ENCODE data around the gene YIF1A.
"Not testable (repeated sequence)": the region's sequence is repeated elsewhere in the genome, so short reads cannot be mapped to it uniquely, and the experiment has no call there.

YIF1A gene

DNA sequence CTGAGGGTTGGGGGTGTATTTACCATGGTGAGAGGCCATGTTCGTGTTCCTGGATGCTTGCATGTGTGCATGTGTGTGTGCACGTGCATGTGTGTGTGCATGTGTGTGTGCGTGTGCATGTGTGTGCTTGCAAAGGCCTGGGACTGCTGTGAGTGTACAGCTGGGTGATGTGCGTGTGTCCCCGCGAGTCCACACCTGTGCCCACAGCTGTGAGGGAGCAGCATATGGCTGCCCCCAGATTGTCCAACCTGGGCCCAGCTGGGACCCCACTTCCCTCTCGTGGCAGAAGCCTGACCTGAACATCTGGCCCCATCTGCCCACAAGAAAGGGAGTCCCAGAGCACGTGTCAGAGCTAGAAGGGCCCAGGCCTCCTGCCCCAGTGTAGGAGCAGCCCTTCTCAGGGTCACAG is 36.3 kb upstream of the YIF1A start:
- no peak for DNase-seq

DNA sequence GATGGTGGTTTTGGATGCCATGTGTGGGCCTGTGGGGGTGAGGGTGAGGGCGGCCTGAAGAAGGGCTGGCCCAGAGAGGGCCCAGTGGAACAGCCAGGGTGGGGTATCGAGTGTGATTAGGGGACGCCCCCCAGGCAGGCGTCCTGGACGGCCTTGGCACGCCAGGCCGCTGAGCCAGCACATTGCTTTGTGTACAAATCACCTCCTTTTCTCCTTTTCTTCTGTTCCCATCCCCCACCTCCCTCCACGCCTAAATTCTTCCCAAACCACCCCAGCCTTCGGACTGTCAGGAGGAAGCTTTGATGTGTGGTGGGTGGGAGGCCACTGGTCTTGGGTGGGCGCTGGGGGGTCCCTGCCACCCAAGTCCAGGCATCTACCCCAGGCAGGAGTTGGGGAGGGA is 35.7 kb upstream of the YIF1A start:
- DNase-seq, result no peak

DNA sequence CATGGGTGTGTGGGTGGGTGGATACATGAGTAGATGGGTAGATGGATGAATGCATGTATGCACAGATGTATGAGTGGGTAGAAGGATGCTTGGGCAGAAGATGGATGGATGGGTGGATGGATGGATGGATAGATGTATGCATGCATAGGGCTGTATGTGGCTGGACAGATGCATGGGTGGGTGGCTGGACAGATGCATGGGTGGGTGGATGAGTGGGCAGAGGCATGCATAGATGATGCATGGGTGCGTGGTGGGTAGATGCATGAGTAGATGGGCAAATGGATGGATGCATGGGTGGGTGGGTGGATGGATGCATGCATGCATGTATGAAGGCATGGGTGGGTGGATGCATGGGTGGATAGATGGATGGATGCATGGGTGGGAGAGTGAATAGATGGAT is 34.7 kb upstream of the YIF1A start:
- DNase-seq, result no peak

DNA sequence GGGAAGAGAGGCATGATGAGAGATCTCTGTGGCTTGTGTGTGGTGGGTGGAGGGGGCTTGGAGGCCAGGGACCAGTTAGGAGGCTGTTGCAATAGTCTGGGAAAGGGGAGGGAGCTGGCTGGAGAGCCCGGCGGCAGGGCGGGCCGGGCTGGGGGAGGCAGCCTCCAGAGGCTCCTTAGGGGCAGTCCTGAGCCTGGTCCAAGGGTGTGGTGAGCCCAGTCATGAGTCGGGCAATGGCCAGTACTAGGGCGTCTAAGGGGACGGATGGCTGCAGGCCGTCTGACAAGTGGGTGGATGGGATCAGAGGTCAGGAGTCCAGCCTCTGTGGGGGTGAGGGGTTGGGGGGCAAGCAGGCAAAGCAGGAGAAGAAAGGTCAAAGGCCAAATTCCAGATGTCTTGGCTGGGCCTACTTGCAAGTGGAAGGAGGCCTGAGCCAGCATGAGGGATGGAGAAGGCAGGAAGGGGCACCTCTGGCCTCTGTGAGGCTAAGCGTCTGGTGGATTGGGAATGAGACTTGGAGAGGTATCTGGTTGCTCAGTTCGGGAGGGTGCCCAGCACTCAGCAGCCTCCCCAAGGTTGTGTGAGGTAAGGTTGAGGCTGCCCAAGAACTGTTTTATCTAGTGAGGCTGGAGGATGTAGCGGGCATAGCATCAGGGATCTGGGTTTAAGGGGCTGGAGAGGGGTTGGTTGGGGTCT is 33.9 kb upstream of the YIF1A start:
- DNase-seq, result no peak

DNA sequence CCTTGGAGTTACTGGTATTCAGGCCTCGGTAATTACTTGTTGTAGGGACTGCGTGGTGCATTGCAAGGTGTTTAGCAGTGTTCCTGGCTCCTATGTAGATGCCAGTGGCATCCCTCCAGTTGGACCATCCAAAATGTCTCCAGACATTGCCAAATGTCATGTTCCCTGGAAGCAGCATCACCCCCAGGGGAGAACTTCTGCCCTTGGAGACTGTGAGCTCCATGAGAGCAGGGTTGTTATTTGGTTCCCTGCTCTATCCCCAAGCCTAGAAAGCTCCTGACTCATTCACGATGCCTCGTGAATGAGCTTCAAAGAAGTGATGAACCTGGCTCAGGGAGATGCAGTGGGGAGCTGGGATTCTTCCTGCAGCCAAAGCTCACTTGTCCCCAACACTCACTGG is 32.7 kb upstream of the YIF1A start:
- no peak for DNase-seq

DNA sequence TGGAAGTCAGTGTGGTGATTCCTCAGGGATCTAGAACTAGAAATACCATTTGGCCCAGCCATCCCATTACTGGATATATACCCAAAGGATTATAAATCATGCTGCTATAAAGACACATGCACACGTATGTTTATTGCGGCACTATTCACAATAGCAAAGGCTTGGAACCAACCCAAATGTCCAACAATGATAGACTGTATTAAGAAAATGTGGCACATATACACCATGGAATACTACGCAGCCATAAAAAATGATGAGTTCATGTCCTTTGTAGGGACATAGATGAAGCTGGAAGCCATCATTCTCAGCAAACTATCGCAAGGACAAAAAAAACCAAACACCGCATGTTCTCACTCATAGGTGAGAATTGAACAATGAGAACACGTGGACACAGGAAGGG is 31.8 kb upstream of the YIF1A start:
- DNase-seq, result not testable (repeated sequence)

DNA sequence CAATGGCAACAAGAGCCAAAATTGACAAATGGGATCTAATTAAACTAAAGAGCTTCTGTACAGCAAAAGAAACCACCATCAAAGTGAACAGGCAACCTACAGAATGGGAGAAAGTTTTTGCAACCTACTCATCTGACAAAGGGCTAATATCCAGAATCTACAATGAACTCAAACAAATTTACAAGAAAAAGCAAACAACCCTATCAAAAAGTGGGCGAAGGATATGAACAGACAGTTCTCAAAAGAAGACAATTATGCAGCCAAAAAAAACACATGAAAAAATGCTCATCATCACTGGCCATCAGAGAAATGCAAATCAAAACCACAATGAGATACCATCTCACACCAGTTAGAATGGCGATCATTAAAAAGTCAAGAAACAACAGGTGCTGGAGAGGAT is 31.3 kb upstream of the YIF1A start:
- DNase-seq, result not testable (repeated sequence)

DNA sequence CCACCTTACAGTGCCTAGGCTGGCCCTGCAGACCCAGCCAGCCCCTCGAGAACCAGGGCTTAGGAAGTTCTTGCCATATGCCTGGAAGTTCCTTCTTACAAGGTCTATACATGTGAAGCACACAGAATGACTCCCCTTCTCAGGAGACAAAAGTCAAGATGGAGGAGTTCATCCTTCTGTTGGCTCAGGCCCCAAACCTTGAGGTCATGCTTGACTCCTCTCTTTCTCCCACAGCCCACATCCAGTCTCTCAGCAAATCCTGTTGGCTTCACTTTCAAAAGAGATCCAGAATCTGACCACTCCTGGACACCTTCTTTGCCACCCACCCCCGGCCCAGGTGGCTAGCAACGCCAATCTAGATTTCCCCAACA is 29.6 kb upstream of the YIF1A start:
- no peak for DNase-seq

DNA sequence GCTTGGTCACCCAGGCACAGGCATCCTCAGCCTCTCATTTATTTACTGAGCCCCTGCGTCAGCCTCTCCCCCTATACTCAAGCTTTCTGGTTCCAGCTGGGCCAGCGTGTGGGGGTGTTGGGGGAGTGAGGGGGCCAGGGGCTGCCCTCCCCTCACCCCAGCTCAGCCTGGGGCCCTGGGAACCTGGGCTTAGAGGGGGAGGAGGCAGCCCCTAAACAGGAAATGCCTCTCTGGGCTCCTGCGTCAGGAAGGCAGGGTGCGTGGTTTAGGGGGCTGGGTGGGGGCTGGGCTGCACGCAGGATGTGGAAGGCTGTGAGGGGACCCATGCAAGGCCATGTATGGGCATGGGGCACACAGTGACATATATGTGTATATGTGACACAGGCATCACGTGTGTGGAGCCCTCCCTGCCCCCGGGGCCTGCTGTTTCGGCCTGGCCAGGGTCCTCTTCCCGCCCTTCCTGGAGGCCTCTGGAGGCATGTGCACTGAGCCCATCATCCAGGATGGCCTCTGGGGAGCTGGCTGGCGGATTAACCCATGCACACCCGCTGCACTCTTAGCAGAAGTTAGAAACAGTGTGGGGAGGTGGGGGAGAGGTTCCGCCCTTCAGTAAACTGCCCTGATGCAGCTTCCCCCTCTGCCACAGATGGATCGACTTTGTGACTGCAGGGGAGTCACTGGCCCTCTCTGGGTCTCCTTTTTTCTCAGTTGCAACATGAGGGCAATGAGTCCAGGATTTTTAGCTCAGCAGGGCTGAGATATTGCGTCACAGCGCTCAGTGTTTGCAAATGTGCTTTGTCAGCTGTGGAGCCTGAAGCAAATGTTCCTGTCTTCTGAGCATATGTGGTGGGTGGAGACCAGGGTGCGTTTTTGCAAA is 29.0 kb upstream of the YIF1A start:
- DNase-seq, result no peak

DNA sequence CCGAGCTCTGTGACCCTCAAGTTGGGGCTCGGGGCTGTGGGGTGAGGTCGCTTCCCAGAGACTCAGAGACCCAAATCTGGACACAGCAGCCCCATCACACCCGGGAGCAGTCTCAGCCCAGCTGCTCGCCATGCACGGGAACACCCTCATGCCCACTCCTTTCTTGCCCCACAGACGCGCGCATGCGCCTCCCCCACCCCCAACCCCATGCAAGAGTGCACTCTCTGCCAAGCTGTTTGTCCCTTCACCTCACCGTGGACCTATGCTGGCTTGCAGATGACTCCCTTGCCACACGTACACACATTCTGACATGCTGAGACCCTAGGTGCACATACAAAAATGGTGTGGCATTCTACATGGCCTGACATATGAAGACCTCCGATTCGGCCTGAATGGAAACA is 28.4 kb upstream of the YIF1A start:
- no peak for DNase-seq

DNA sequence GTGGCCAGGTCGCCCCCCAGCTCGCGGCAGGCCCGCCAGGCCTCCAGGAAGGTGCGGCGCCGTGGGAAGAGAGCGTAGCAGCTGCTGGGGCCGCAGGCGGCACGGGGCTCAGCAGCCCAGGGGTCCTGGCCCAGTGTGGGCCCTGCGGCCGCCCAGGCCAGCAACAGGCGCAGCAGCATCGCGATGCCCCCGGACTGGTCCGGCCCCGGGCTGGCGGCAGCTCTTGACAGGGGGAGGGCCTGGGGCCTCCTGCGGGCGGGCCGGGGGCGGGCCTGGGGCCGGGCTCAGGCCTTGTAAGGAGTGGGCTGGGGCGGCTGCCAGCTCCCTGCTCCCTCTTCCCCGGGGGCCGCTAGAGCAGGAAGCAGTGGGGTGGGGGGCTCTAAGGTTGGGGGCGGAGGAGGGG is 27.9 kb upstream of the YIF1A start, which contains the start of gene CD248:
TSS of gene CD248 (minus strand) at position 196 of the 403 bp plus-strand sequence. CDS start at position 179, 17 bp downstream.
- DNase-seq, result no peak

DNA sequence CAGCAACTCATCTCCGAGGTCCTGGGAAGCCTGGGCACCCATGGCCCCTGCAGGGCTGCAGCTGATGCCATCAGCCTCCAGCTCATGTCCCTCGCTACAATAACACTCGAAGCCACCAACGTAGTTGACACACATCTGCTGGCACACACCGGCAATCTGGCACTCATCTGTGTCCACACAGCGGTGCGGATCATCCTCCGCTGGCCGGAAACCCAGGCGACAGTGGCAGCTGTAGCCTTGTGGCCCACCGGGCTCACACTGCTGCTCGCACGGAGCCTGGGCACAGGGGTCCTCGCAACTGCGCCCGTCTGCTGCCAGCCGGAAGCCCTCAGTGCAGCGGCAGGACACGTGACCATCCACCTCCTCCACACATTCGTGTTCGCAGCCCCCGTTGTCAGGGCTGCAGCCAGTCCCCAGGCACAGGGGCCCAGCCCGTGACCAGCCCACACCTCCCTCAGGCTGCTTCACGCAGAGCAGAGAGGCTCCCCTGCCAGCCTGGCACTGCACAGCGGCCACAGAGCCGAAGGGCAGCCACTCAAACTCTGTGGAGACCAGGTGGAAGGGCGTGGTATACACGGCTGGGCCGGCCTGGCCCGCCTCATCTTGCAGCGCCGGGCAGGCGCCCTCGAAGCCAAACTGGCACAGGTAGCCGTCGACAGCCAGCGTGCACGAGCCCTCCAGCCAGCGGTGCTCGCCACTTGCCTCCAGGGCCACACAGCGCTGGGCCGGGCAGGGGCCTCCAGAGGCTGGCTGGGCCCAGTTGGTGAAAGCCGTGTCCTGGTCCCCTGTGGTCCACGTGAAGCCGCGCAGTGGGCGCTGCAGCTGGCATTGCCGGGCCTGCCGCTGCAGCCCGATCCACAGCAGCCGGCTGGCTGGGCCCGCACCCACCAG is 27.2 kb upstream of the YIF1A start:
- no peak for DNase-seq

DNA sequence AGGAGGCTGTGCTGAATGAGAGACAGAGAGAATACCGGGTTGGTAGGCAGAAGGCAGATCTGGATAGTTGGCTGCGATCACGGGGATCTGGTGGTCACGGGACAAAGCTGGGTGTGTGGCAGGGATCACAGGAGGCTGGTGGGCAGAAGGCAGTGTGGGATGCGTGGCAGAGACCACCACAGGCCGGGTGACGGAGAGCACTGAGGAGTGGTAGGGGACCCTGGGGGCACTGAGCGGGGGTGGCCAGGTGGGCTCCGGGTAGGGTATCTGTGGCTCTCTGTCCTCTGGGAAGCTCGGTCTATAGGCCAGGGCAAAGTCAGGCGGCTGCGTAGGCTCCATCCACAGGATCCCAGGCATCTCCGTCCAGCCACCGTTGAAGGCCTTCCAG is 26.5 kb upstream of the YIF1A start:
- no peak for DNase-seq

DNA sequence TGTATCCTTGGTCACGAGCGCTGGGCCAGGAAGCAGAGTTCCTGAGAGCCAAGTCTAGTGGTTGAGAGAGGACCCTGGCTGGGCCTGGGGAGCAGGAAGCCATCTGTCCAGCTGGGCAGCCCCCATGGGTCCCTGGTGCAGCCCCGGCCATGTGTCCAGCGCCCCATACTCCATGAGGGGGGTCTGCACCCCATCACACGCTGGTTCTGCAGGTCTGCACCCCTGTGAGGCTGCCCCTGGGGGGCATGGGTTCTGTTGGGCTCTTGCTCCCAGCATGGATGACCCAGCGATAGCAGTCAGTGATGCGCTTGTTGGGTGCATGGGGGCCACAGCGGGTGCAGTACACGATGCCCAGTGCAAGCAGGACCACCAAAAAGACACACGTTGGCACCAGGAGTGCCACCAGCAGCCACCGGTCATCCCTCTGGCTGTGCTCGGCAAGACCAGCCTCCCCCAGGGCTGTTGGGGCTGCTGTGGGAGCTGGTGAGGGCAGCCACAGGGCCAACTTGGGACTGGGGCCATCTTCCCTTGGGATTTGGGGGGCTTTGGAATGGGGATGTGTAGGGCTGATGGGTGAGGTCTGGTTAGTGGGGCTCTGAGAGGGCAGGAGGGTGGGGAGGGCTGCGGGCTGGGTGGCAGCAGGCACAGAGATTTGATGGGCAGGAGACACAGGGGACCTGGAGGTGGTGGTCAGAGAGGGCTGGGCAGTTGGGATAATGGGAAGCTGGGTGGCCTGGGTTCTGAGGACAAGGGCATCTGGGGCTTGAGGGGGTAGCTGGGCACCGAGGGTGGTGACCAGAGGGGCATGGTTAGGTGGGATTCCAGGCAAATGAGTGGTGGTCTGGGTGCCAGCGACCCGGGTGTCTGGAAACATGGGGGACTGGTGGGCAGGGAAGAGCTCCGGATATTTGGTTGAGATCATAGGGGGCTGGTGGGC is 25.9 kb upstream of the YIF1A start:
- DNase-seq, result no peak

DNA sequence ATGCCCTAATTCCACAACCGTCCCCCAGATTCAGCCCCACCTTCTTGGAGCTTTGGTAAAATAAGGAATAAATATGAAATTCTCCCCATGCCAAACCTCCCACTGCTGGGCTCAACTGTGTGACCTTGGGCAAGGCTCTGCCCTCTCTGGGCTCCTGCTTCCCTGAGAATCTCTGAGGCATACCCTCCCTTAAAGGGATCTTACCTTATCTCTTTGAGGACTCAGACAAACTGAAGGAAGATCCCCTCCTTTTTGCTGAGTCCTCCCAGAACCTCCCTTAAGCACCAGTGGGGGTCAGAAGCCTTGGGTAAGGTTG is 25.2 kb upstream of the YIF1A start:
- DNase-seq, result no peak

DNA sequence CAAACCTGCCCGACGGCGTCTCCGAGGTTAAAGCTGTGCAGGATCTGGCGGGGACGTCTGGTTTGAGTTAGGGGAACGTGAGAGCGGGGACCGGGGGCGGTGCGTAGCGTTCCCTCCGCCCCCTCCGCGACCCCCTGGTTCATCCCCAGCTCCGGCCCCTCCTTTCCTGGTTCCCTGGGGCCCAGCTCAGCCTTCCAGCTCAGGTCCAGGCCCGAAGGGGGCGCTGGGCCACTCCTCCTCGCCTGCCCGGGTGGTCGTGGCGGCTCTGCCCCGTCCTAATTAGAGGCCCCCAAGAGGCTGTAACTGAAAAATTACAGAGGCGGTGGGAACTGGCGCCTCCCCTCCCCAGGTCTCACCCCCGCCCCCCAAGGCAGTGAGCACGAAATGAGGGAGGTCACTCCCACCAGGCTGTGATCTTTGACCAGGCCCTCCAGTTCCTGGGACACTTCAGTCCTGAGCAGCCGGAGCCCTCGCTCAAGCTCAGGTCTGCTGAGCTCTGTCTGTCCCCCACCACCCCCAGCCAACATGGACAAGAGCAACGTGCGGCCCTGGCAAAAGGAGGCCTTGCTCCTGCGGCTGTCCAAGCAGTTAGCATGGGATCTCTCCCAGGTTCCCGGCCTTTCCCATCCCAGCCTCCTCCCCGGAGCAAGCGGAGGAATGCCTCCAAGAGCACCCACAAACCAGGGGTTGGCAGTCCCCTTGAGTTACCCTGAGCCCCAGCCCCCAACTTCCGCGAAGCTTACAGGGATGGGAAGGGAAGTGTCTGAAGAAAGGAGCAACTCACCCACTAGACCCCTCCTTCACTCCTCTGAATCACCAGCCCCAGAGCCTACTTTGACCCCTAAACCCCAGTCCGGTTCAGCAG is 24.6 kb upstream of the YIF1A start:
- no peak for DNase-seq

DNA sequence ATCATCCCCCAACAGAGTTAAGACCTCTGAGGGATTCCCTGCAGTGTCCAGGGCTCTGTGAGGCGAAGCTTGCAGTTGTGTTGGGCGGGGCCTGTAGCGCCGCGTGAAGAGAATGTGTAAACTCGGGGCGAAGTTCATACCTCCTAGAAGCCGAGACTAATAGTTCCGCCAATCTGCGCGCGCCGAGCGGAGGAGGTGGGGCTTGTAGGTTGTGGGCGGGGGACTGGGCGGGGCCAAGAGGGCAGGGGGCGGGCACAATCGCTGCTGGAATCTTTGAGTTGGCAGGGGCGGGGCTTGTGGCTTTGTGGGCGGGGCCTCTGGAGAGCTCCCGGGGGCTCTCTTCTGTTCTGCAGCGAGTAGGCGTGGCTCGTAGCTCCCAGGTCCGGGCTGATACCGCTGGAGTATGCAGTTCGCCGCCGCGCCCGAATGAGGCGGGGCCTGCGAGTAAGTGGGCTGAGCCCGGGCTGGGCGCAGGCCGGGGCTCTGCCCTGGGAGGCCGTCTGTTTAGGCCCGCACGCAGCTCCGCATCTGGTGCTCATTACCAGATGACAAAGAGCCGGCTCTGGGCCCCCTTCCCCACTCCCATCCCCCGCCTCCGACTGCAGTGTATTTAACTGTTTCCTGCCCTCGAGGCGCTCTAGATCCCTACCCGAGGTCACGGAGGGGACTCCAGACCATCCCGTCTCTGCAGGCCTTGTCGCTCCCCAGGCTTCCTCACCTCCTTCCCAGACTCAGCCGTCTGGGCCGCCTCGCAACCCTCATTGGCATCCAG is 23.8 kb upstream of the YIF1A start:
- DNase-seq, result peak; percentile 94

DNA sequence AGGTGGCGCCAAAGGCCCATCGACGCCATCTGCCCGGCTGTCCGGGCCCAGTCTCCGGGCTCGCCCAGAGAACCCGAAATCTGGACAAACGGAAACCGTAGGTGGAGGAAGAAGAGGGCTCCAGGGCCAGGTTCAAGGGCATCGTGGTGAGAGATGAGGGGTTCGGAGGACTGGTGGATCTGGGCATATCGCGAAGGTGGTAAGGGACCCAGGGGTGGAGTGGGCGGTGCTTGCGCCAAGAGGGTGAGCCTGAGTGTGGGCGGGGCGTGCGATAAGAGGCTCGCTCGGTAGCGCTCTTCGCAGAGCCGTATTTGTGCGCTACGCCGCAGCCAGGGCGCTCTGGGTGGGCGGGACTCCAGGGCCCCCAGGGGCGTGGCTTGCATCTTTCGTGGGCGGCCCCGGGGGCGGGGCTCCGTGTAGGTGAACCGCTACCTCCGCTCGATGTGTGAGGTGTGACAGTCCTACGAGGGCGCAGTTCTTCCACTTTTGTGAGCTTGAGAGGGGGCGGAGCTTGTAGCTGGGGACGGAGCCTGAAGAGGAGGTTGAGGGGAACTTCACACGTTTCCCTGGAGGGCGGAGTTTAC is 23.1 kb upstream of the YIF1A start:
- DNase-seq, result peak; percentile 89

DNA sequence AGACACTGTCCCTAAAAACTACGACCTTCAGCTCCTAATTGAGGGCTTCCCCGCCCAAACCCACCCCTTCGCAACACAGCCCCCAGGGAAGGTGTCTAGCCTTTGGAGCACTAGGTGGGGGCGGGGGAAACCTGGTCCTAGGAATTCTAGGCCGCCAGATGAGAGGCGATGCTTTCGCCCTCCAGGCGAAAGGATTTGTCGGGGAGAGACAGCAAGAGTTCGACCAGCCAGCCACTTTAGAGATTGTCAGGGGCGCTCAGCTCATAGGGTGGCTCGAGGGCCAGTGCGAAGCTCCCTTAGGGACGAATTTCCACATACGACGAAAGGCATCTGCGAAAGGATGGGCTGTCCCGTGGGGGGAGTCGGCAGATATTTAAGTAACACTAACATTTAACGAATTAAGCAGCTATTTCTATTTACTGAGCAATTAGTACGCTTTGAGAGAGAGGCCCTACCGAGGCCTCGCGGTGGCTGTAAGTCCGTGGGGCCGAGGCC is 22.6 kb upstream of the YIF1A start:
- DNase-seq, result no peak
